Kidney epithelial cell (primary cell): ENCODE measurements around the gene OR5B21. TPM values are rescaled to one million over a fixed set of nuclear protein-coding genes. Genes with fewer than 3 reads are reported as not detected.

Source experiments
- DNase-seq: peaks from one replicate; pipeline ENCODE4 v3.0.0-alpha.2; 2010; ENCODE audit warnings: low read depth
- H3K27me3 ChIP-seq: 2 replicates; pipeline ENCODE4 v1.6.0; 2011; ENCODE audit warnings: low read length; ENCODE audit not compliant: control insufficient read depth, insufficient read depth
- H3K36me3 ChIP-seq: 2 replicates; pipeline ENCODE4 v1.5.1; 2011; ENCODE audit warnings: low read length; ENCODE audit not compliant: control insufficient read depth, insufficient read depth
- H3K4me3 ChIP-seq: 2 replicates; pipeline ENCODE4 v1.5.1; 2011; ENCODE audit warnings: low read depth, mild to moderate bottlenecking, control low read depth, low read length
- total RNA-seq: library from RNA; depleted of rRNA; stranded (reverse); fragments of >200 nt; gene quantifications from 2 replicates; pipeline ENCODE4 v1.2.3, GENCODE V29; 2015
- TF ChIP-seq, protein P1 (sequence below): IDR thresholded peaks from 2 replicates; pipeline ENCODE4 v1.5.1; 2011; ENCODE audit warnings: mild to moderate bottlenecking, moderate library complexity, low read length, control low read depth, inconsistent platforms; ENCODE audit not compliant: insufficient read depth, poor library complexity, severe bottlenecking

Gene OR5B21
- total RNA-seq, 1 donor from 2014 or later: not detected

- no peaks in the 10 kb centered on the region for H3K36me3 ChIP-seq
- H3K4me3 ChIP-seq: no peak overlapping the region
- TF ChIP-seq, protein P1, sequence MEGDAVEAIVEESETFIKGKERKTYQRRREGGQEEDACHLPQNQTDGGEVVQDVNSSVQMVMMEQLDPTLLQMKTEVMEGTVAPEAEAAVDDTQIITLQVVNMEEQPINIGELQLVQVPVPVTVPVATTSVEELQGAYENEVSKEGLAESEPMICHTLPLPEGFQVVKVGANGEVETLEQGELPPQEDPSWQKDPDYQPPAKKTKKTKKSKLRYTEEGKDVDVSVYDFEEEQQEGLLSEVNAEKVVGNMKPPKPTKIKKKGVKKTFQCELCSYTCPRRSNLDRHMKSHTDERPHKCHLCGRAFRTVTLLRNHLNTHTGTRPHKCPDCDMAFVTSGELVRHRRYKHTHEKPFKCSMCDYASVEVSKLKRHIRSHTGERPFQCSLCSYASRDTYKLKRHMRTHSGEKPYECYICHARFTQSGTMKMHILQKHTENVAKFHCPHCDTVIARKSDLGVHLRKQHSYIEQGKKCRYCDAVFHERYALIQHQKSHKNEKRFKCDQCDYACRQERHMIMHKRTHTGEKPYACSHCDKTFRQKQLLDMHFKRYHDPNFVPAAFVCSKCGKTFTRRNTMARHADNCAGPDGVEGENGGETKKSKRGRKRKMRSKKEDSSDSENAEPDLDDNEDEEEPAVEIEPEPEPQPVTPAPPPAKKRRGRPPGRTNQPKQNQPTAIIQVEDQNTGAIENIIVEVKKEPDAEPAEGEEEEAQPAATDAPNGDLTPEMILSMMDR: no peak
- no peaks in the 10 kb centered on the region for H3K27me3 ChIP-seq
- no peak for DNase-seq
These were observed 18.8 kb upstream of the OR5B21 start for GRCh38 chr11:58526721-58527120.

- no peak for DNase-seq
- Histone ChIP-seq H3K4me3 (no peak overlapping the region), H3K36me3 (no peaks in the 10 kb centered on the region), H3K27me3 (no peaks in the 10 kb centered on the region)
- TF ChIP-seq, protein P1: no peak
These were observed 17.2 kb upstream of the OR5B21 start for GRCh38 chr11:58525037-58525614.

GRCh38 chr11:58524232-58525036 is 16.5 kb upstream of the OR5B21 start:
- Histone ChIP-seq H3K27me3 (no peaks in the 10 kb centered on the region), H3K4me3 (no peak overlapping the region), H3K36me3 (no peaks in the 10 kb centered on the region)
- TF ChIP-seq, protein P1: peak; percentile 87
- DNase-seq: peak; percentile 39

- Histone ChIP-seq H3K4me3 (no peak overlapping the region), H3K27me3 (no peaks in the 10 kb centered on the region), H3K36me3 (no peaks in the 10 kb centered on the region)
- TF ChIP-seq, protein P1: peak; percentile 74
- peak; percentile 21 for DNase-seq
These were observed 6.0 kb upstream of the OR5B21 start for GRCh38 chr11:58513747-58514367.

GRCh38 chr11:58511636-58512035 is 3.7 kb upstream of the OR5B21 start:
- DNase-seq: no peak
- TF ChIP-seq, protein P1: no peak
- no peaks in the 10 kb centered on the region for H3K36me3 ChIP-seq
- H3K4me3 ChIP-seq: no peak overlapping the region
- no peaks in the 10 kb centered on the region for H3K27me3 ChIP-seq
